NOMO-1 (cell line): ENCODE data around the gene MTA1.
A peak's percentile ranks its signal among the peaks of the same experiment; 100 is the strongest.

Source experiments
- DNase-seq, 2 experiments: peaks; one replicate each; lab custom pipeline; 2025; ENCODE audit not compliant: unreplicated experiment in 2 of 2; lab: John Stamatoyannopoulos, UW

The MTA1 gene

DNA sequence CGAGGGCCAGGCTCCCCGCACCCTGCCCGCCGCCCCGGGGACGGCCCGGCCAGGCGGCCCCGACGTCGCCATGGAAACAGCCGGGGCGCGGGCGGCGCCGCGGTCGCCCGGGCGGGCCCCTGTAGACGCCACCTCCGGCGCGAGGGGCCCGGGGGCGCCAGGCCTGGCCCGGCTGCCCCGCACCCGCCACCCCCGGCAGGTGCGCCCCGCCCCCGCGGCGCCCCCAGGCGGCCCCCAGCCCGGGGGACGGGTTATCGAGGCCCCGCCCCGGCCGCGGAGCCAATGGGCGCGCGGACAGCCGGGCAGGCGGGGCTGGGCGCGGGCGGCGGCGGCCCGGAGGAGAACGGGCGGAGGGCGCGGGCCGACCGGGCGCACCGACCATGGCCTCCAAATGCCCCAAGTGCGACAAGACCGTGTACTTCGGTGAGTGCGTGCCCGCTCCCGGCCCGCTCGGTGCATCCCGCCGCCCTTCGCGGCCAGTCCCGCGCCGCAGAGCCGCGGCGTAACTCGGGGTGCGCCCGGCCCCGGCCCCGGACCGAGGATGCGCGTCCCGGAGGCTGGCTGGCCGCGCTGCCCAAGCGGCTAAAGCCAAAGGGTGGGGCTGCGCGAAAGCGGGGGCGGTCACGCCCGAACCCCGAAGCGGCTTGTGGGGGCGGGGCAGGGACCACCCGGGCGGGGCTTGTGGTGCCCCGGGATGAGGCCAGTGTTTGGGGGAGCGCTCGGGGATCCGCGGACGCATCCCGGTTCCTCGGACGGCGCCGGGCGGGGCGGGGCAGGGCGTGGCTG lies 55.0 kb downstream of the MTA1 start, which contains the start of gene CRIP2:
Gene CRIP2 (plus strand): TSS at position 339 of the 786 bp plus-strand sequence. CDS start 42 bp downstream, at position 381.
- DNase-seq = no peak

- DNase-seq = no peak
These were observed 55.9 kb downstream of the MTA1 start for GRCh38 chr14:105475269-105476096.

DNA sequence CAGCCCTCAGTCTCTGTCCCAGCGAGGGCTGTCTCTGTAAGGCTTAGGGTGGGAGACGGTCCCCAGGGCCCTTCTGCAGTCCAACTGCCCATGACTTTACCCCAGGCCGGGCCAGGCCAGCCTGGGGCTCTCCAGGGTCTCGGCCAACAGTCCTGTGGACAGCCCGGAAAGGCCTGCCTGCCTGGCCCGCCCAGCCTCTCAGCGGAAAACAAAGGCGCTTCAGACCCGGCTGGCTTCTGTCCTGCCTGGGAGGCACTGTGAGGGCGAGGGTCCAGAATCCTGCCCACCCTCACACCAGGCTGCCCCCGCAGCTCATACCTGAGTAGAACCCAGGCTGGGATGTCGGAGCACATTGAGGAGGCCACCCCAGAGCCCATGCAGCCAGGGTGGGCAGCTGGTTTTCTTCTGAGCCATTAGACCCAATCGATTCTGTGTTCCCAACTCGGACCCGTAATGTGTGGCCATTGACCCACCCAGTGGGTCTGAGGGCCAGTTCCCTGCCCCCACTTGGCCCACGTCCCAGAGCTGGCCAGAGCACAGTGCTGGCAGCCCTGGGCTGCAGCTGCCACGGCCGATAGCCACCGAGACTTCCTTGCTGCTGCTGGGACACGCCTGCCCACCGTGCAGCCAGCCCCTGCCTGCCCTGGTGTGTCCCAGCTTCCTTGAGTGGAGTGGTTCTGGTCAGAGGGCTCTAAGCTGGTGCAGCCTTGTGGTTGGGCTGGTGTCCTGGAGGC lies 56.6 kb downstream of the MTA1 start:
- DNase-seq = no peak

GRCh38 chr14:105476831-105477659 lies 57.4 kb downstream of the MTA1 start:
- no peak for DNase-seq

DNA sequence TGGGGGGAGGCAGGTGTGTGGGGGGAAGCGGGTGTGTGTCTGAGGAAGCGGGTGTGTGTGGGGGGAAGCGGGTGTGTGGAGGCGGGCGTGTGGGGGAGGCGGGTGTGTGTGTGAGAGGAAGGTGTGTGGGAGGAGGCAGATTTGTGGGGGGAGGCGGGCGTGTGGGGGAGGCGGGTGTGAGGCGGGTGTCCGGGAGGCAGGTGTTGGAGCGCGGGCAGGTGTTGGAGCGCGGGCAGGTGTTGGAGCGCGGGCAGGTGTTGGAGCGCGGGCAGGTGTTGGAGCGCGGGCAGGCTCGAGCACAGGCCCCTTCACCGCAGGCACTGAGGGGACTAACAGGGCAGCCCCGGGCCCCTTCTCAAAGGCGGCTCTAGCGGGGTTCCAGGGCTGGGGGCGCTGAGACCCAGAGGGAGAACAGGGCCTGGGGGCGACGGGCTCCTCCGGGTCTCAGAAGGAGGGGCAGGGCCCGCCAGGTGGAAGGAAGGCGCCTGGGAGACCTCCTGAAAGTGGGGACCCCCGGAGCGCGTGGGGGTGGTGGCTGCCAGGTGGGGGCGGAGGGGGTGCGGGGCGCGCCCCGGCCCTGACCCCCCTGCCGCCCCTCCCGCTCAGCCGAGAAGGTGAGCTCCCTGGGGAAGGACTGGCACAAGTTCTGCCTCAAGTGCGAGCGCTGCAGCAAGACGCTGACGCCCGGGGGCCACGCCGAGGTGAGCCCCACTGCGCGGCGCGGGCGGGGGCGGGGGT lies 58.2 kb downstream of the MTA1 start:
- DNase-seq = peak; percentile 13 to 33

DNA sequence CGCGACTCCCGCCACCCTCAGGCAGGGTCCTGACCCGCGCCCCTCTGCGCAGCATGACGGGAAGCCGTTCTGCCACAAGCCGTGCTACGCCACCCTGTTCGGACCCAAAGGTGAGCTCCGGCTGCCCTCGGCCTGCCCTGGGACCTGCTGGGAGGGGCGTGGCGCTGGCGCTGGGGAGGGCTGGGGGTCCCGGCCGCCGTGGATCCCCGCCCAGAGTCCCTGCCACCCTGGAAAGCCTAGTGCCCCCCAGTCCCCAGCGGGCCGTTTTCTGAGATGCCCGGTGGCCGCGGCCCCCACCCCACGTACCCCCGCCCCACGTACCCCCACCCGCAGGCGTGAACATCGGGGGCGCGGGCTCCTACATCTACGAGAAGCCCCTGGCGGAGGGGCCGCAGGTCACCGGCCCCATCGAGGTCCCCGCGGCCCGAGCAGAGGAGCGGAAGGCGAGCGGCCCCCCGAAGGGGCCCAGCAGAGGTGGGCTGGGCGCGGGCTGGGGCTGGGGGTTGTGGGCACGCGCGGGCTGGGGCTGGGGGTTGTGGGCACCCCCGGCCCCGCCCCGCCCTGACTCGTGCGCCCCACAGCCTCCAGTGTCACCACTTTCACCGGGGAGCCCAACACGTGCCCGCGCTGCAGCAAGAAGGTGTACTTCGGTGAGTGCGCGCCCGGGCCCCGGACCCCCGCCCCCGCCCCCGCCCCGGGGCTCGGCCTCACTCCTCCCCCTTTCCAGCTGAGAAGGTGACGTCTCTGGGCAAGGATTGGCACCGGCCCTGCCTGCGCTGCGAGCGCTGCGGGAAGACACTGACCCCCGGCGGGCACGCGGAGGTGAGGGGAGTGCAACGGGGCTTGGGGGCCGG lies 59.0 kb downstream of the MTA1 start:
- DNase-seq = no peak

- no peak for DNase-seq
These were observed 60.0 kb downstream of the MTA1 start for GRCh38 chr14:105479431-105480158.

- DNase-seq = no peak
These were observed 60.6 kb downstream of the MTA1 start for GRCh38 chr14:105480199-105480746.

- peak; percentile 81 for DNase-seq
These were observed 61.5 kb downstream of the MTA1 start for GRCh38 chr14:105480807-105481801.

- DNase-seq = peak; percentile 91 to 94
These were observed 62.3 kb downstream of the MTA1 start for GRCh38 chr14:105481886-105482457.

- DNase-seq = no peak
These were observed 63.0 kb downstream of the MTA1 start for GRCh38 chr14:105482486-105483110.

- DNase-seq = no peak
These were observed 63.9 kb downstream of the MTA1 start for GRCh38 chr14:105483300-105484068.

DNA sequence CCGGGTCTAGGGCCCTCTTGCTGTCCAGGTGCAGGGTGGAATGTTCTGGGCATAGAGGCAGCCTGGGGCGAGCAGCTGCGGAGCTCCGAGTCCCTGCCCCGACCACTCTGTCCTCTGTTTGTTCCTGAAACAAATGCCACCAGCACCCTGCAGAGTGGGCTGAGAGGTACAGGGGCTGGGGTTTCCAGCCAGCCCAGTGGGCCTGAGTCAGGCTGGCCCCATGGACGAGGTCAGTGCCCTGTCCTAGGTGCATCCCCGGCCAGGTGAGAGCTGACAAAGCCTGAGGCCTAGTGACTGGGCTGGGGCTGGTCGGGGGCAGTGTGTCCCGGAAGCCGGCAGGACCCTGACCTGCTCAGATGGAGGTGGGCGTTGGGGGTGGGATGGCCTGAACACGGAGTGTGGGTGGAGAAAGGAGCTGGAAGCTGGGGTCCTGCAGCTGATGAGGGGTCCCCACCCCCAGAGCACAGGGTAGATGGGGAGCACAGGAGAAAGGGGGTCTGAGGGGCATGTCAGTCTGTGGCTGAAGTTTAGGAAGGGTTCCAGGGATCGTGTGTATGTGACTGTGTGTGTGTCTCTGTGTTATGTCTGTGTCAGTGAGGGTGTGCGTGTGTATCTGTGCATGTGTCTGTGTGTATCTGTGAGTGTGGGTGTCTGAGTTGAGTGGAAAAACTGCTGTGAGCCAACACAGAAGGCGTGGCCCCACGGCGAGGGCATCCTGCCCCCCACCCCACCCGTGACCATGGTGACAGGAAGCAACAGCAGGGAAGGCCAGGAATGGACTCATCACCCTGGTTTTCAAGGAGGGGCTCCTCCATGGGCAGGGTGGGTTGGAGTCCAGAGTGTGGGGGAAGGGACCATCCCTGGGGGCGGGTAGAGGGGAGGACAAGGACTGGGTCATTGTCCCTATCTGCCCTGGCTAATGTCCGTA lies 64.7 kb downstream of the MTA1 start:
- DNase-seq = no peak

- DNase-seq = no peak
These were observed 65.4 kb downstream of the MTA1 start for GRCh38 chr14:105484997-105485393.
